ENCODE measurements around the gene TFB2M. TPM values are rescaled to one million over a fixed set of nuclear protein-coding genes. Genes with fewer than 3 reads are reported as not detected.
A peak's percentile ranks its signal among the peaks of the same experiment; 100 is the strongest.

Gene TFB2M
- total and polyA plus RNA-seq, 2 of the 13 experiments (the other 11 are each of a cell fraction or from before 2014, with no cell fraction given), result 15.7 to 31.4 TPM

DNA sequence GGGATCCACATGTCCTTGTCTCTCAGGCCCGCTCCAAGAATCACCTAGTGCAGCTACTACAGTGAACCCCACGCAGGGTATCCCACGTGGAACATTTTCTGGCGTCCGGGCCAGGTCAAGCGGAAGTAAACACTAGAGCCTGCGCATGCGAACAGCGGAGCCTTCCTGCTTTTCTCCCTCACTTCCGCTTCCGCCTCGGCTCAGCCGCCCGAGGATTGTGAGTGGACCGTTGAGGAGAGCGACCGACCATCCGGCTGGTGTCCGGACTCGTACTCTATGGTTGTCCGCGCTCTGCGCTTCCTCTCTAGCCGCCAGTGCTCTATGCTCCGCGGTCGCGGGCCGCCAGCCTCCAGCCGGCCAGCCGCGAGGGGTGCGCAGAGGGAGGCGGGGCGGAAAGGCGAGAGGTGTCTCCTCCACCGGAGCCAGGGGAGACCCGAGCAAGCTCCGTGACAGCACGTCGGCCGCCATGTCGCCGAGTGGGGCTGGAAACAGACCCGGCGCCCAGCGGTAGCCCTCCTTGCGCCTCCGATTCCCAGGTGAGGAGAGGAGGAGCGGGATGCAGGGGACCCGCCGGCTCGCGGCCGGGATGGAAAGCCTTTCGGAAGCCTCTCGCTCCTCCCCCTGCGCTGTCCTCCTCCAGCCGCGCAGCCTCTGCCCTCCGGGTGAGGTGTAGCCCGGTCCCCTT is at the start of gene TFB2M, which contains the start of gene CNST (continued):
- TF ChIP-seq, protein P1, sequence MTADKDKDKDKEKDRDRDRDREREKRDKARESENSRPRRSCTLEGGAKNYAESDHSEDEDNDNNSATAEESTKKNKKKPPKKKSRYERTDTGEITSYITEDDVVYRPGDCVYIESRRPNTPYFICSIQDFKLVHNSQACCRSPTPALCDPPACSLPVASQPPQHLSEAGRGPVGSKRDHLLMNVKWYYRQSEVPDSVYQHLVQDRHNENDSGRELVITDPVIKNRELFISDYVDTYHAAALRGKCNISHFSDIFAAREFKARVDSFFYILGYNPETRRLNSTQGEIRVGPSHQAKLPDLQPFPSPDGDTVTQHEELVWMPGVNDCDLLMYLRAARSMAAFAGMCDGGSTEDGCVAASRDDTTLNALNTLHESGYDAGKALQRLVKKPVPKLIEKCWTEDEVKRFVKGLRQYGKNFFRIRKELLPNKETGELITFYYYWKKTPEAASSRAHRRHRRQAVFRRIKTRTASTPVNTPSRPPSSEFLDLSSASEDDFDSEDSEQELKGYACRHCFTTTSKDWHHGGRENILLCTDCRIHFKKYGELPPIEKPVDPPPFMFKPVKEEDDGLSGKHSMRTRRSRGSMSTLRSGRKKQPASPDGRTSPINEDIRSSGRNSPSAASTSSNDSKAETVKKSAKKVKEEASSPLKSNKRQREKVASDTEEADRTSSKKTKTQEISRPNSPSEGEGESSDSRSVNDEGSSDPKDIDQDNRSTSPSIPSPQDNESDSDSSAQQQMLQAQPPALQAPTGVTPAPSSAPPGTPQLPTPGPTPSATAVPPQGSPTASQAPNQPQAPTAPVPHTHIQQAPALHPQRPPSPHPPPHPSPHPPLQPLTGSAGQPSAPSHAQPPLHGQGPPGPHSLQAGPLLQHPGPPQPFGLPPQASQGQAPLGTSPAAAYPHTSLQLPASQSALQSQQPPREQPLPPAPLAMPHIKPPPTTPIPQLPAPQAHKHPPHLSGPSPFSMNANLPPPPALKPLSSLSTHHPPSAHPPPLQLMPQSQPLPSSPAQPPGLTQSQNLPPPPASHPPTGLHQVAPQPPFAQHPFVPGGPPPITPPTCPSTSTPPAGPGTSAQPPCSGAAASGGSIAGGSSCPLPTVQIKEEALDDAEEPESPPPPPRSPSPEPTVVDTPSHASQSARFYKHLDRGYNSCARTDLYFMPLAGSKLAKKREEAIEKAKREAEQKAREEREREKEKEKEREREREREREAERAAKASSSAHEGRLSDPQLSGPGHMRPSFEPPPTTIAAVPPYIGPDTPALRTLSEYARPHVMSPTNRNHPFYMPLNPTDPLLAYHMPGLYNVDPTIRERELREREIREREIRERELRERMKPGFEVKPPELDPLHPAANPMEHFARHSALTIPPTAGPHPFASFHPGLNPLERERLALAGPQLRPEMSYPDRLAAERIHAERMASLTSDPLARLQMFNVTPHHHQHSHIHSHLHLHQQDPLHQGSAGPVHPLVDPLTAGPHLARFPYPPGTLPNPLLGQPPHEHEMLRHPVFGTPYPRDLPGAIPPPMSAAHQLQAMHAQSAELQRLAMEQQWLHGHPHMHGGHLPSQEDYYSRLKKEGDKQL (CRISPR knock-in tag; IDR thresholded peaks at IDR 0.05; ENCODE audit: low read depth), result 0 out of 2 replicates have a peak, but pooled peaks have one; percentile 19
- TF ChIP-seq TMF1 (CRISPR knock-in tag; IDR thresholded peaks at IDR 0.05; ENCODE audit: low read depth), result no peak
- TF ChIP-seq, protein P2, sequence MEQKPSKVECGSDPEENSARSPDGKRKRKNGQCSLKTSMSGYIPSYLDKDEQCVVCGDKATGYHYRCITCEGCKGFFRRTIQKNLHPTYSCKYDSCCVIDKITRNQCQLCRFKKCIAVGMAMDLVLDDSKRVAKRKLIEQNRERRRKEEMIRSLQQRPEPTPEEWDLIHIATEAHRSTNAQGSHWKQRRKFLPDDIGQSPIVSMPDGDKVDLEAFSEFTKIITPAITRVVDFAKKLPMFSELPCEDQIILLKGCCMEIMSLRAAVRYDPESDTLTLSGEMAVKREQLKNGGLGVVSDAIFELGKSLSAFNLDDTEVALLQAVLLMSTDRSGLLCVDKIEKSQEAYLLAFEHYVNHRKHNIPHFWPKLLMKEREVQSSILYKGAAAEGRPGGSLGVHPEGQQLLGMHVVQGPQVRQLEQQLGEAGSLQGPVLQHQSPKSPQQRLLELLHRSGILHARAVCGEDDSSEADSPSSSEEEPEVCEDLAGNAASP (CRISPR knock-in tag; IDR thresholded peaks at IDR 0.05; ENCODE audit: borderline replicate concordance), result peak; percentile 19; the same call in 1 of the 2 replicates
- TF ChIP-seq, protein P3, sequence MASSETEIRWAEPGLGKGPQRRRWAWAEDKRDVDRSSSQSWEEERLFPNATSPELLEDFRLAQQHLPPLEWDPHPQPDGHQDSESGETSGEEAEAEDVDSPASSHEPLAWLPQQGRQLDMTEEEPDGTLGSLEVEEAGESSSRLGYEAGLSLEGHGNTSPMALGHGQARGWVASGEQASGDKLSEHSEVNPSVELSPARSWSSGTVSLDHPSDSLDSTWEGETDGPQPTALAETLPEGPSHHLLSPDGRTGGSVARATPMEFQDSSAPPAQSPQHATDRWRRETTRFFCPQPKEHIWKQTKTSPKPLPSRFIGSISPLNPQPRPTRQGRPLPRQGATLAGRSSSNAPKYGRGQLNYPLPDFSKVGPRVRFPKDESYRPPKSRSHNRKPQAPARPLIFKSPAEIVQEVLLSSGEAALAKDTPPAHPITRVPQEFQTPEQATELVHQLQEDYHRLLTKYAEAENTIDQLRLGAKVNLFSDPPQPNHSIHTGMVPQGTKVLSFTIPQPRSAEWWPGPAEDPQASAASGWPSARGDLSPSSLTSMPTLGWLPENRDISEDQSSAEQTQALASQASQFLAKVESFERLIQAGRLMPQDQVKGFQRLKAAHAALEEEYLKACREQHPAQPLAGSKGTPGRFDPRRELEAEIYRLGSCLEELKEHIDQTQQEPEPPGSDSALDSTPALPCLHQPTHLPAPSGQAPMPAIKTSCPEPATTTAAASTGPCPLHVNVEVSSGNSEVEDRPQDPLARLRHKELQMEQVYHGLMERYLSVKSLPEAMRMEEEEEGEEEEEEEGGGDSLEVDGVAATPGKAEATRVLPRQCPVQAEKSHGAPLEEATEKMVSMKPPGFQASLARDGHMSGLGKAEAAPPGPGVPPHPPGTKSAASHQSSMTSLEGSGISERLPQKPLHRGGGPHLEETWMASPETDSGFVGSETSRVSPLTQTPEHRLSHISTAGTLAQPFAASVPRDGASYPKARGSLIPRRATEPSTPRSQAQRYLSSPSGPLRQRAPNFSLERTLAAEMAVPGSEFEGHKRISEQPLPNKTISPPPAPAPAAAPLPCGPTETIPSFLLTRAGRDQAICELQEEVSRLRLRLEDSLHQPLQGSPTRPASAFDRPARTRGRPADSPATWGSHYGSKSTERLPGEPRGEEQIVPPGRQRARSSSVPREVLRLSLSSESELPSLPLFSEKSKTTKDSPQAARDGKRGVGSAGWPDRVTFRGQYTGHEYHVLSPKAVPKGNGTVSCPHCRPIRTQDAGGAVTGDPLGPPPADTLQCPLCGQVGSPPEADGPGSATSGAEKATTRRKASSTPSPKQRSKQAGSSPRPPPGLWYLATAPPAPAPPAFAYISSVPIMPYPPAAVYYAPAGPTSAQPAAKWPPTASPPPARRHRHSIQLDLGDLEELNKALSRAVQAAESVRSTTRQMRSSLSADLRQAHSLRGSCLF (CRISPR knock-in tag; IDR thresholded peaks at IDR 0.05; ENCODE audit: borderline replicate concordance), result no peak
- no peak for TF ChIP-seq MIER3 (CRISPR knock-in tag; IDR thresholded peaks at IDR 0.05; ENCODE audit: borderline replicate concordance)
- peak; percentile 68; the same call in 1 of the 2 replicates for TF ChIP-seq SIN3B (IDR thresholded peaks at IDR 0.05; ENCODE audit: low read length)
- TF ChIP-seq, protein P4, sequence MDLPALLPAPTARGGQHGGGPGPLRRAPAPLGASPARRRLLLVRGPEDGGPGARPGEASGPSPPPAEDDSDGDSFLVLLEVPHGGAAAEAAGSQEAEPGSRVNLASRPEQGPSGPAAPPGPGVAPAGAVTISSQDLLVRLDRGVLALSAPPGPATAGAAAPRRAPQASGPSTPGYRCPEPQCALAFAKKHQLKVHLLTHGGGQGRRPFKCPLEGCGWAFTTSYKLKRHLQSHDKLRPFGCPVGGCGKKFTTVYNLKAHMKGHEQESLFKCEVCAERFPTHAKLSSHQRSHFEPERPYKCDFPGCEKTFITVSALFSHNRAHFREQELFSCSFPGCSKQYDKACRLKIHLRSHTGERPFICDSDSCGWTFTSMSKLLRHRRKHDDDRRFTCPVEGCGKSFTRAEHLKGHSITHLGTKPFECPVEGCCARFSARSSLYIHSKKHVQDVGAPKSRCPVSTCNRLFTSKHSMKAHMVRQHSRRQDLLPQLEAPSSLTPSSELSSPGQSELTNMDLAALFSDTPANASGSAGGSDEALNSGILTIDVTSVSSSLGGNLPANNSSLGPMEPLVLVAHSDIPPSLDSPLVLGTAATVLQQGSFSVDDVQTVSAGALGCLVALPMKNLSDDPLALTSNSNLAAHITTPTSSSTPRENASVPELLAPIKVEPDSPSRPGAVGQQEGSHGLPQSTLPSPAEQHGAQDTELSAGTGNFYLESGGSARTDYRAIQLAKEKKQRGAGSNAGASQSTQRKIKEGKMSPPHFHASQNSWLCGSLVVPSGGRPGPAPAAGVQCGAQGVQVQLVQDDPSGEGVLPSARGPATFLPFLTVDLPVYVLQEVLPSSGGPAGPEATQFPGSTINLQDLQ (CRISPR knock-in tag; IDR thresholded peaks at IDR 0.05), result no peak
- TF ChIP-seq NFKB2 (CRISPR knock-in tag; IDR thresholded peaks at IDR 0.05; ENCODE audit: borderline replicate concordance), result 0 out of 2 replicates have a peak, but pooled peaks have one; percentile 47
- TF ChIP-seq NONO (IDR thresholded peaks at IDR 0.05), result no peak
- TF ChIP-seq NONO (CRISPR knock-in tag; conservative IDR thresholded peaks at IDR 0.05), result no peak; the same call in none of the 2 replicates
- no peak for TF ChIP-seq TSC22D2 (CRISPR knock-in tag; IDR thresholded peaks at IDR 0.05; ENCODE audit: borderline replicate concordance)
- TF ChIP-seq ZFP36 (IDR thresholded peaks at IDR 0.05; ENCODE audit: borderline replicate concordance, low read depth, low read length, partially characterized antibody), result no peak
- no peak for TF ChIP-seq MBNL3 (CRISPR knock-in tag; conservative IDR thresholded peaks at IDR 0.05)
- no peak for TF ChIP-seq SNAI1 (CRISPR knock-in tag; IDR thresholded peaks at IDR 0.05; ENCODE audit: borderline replicate concordance)
